ENCODE measurements around the gene SLC9B2. TPM values are rescaled to one million over a fixed set of nuclear protein-coding genes. Genes with fewer than 3 reads are reported as not detected.

Gene SLC9B2
- total RNA-seq, 1 experiment from 2014 or later: 20.6 TPM

DNA sequence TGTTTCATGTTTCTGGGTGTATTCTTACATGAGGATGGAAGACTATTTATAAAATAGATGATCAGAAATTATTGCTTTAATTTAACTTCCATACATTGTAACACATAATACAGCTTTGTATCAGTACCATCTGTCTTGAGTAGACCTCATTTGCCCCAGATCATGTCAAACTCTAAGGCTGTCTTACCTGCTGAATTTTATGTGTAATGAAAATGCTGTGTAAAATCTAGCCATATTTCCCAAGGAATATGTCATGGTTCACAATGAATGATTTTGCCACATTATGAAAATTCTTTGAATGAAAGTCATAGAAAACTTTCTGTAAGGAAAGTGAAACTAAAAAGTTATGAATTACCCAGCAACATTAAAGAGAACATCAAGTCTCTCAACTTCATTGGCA lies 15.7 kb upstream of the SLC9B2 start:
- Histone ChIP-seq H3K36me3 (peaks cover 33% of the 10 kb centered on the region), H3K4me1 (no peaks in the 10 kb centered on the region), H3K4me3 (no peak overlapping the region), H3K27me3 (no peaks in the 10 kb centered on the region), H3K27ac (no peak overlapping the region), H3K9me3 (replicated peaks) (no peaks in the 10 kb centered on the region)
- no peak for DNase-seq

DNA sequence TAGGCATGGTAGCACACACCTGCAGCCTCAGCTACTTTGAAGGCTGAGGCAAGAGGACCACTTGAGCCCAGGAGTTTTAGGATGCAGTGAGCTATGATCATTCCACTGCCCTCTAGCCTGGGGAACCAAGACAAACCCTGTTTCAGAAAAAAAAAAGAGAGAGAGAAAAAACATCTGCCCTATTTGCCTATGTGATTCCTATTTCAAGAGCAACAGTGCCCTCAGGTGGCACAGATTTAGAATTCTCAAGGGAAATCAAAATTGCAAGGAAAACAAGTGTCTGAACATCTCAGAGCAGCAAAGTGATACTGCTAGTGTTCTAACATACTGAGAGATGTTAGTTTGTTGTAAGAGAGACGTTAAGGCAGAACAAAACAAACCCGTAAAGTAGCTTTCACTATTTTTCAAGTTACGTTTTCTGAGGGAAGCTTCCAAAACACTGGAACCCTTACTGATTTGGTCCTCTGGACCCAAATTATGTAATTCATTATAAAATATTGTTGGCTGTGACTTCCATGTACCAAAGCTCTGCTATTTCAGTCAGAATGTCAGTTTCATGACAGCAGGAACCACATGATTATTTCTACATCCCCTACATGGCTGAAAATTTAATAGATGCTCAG lies 15.2 kb upstream of the SLC9B2 start:
- peak; percentile 22 to 65 for DNase-seq
- no peaks in the 10 kb centered on the region for H3K9me3 ChIP-seq (replicated peaks)
- no peaks in the 10 kb centered on the region for H3K27me3 ChIP-seq
- H3K27ac ChIP-seq: no peak overlapping the region
- no peak overlapping the region for H3K4me3 ChIP-seq
- H3K4me1 ChIP-seq: no peaks in the 10 kb centered on the region
- peaks cover 34% of the 10 kb centered on the region for H3K36me3 ChIP-seq

GRCh38 chr4:103089481-103089880 lies 12.9 kb upstream of the SLC9B2 start:
- Histone ChIP-seq H3K4me1 (no peaks in the 10 kb centered on the region), H3K27ac (no peak overlapping the region), H3K36me3 (peaks cover 46% of the 10 kb centered on the region), H3K27me3 (no peaks in the 10 kb centered on the region), H3K4me3 (no peak overlapping the region), H3K9me3 (replicated peaks) (no peaks in the 10 kb centered on the region)
- DNase-seq: no peak

DNA sequence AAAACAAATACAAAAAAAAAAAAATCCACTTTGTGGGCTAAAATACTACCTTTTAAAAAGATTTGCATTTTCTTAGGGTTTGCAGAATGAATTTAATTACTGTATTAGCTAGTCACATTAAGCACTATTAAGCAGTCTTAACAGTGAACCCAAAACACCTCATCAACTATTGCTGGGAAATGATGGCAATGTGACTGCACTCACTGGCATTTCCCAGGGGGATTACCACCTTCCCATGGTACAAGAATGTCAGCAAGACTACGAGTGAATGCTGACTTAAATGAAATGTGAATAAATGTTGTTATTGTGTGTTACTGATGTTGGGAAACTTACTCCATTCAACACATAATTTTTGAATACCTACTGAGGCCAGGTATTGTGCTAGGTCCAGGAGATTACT lies 10.0 kb upstream of the SLC9B2 start:
- peaks cover 43% of the 10 kb centered on the region for H3K36me3 ChIP-seq

DNA sequence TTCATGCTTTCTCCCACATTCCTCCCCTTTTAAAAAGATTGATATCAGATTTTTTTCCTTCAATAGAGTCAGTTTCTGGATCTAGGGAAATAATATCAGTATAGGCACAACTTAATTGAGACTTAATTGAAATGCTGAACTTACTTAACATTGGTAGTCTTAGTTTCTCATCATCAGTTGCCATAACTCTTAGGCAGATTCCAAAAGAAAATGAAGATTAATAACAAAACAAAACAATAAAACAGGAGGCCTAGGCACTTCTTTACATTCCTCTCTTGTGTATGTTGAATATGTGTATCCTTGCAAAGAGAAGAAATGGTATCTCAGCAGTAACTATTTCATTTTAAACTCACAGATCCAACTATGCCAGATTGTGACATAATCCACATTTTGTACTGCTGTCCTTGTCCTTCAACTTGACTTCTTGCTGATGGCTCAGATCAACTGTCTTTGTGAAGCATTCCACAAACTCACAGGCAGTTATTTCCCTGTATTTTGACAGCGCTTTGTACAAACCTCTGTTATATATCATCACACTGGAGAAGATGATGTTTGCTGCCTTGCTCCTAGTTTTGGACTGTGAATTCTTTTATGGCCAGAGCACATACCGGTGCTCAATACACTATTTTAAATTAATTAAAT lies 9.1 kb upstream of the SLC9B2 start:
- H3K27ac ChIP-seq: no peak overlapping the region
- H3K27me3 ChIP-seq: no peaks in the 10 kb centered on the region
- no peak for DNase-seq
- H3K4me3 ChIP-seq: no peak overlapping the region
- no peaks in the 10 kb centered on the region for H3K9me3 ChIP-seq (replicated peaks)
- H3K36me3 ChIP-seq: peaks cover 38% of the 10 kb centered on the region
- no peaks in the 10 kb centered on the region for H3K4me1 ChIP-seq

More for the DNA sequence above, 10.0 kb upstream of the SLC9B2 start:
- no peaks in the 10 kb centered on the region for H3K9me3 ChIP-seq (replicated peaks)
- H3K27ac ChIP-seq: no peak overlapping the region
- DNase-seq: no peak
- H3K4me3 ChIP-seq: no peak overlapping the region
- H3K4me1 ChIP-seq: no peaks in the 10 kb centered on the region
- no peaks in the 10 kb centered on the region for H3K27me3 ChIP-seq

- no peaks in the 10 kb centered on the region for H3K27me3 ChIP-seq
- DNase-seq: no peak
- no peak overlapping the region for H3K4me3 ChIP-seq
- H3K9me3 ChIP-seq (replicated peaks): no peaks in the 10 kb centered on the region
- no peak overlapping the region for H3K27ac ChIP-seq
- peaks cover 4% of the 10 kb centered on the region for H3K36me3 ChIP-seq
- H3K4me1 ChIP-seq: peaks cover 4% of the 10 kb centered on the region; the same call in 1 of the 2 replicates
Observed at GRCh38 chr4:103079621-103080020, 3.1 kb upstream of the SLC9B2 start.

GRCh38 chr4:103075894-103076746 lies 441 bp downstream of the SLC9B2 start:
- no peaks in the 10 kb centered on the region for H3K27me3 ChIP-seq
- H3K27ac ChIP-seq: peak overlapping the region; percentile 87
- no peaks in the 10 kb centered on the region for H3K9me3 ChIP-seq (replicated peaks)
- H3K4me1 ChIP-seq: peaks cover 4% of the 10 kb centered on the region; the same call in 1 of the 2 replicates
- H3K4me3 ChIP-seq: peak overlapping the region; percentile 96
- peaks cover 8% of the 10 kb centered on the region for H3K36me3 ChIP-seq
- DNase-seq: peak; percentile 71 to 75

DNA sequence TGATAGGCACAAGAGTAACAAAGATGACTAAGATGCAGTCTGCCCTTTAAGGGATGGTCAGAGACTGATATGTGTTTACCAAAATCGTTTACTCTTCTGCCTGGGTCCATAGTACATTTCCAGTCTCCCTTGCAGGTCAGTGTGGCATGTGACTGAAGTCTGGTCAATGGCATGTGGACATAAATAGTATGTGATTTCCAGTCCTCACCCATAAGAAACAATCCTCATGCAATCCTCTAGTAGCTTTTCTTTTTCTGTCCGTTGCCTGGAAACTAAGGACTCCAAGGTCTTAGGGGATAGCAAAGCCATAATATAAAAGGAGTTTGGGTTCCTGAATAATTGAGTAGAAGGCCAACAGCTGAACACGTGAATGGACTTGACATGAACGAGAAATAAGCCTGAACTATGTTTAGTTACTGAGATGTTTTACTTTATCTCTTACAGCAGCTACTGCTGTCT lies 1.1 kb downstream of the SLC9B2 start:
- Histone ChIP-seq H3K9me3 (replicated peaks) (no peaks in the 10 kb centered on the region), H3K4me3 (peak overlapping the region; percentile 96), H3K36me3 (peaks cover 4% of the 10 kb centered on the region; the same call in 1 of the 2 replicates), H3K27me3 (no peaks in the 10 kb centered on the region), H3K4me1 (peaks cover 4% of the 10 kb centered on the region; the same call in 1 of the 2 replicates), H3K27ac (peak overlapping the region; percentile 87; the same call in 1 of the 2 replicates)
- peak in 1 of 2 experiments; percentile 20 for DNase-seq

DNA sequence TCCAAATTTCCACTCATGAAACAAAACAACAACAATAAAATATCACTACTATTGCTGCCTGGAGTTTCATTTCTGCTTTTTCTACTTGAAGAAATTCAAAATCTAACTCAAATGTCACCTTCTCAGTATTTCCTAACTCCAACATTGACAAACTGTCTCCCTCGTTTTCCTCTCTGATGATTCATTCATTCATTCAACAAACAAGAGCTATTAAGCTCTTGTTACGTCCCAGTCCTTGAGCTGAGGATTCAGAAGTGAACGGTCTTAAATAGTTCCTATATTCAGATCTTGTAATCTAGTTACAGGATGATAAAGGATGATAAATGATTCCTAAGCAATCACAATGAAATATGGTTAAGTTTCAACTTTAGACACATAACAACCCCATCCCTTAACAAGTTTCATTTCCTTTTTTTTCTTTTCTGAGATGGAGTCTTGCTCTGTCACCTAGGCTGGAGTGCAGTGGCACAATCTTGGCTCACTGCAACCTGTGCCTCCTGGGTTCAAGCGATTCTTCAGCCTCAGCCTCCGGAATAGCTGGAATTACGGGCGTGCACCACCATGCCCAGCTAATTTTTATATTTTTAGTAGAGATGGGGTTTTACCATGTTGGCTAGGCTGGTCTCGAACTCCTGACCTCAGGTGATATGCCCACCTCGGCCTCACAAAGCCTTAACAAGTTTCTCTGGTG lies 1.7 kb downstream of the SLC9B2 start:
- Histone ChIP-seq H3K9me3 (replicated peaks) (no peaks in the 10 kb centered on the region), H3K27me3 (no peaks in the 10 kb centered on the region), H3K4me3 (peak overlapping the region; percentile 96; the same call in 1 of the 2 replicates), H3K4me1 (peaks cover 4% of the 10 kb centered on the region; the same call in 1 of the 2 replicates), H3K27ac (no peak overlapping the region), H3K36me3 (peaks cover 4% of the 10 kb centered on the region; the same call in 1 of the 2 replicates)
- no peak for DNase-seq

DNA sequence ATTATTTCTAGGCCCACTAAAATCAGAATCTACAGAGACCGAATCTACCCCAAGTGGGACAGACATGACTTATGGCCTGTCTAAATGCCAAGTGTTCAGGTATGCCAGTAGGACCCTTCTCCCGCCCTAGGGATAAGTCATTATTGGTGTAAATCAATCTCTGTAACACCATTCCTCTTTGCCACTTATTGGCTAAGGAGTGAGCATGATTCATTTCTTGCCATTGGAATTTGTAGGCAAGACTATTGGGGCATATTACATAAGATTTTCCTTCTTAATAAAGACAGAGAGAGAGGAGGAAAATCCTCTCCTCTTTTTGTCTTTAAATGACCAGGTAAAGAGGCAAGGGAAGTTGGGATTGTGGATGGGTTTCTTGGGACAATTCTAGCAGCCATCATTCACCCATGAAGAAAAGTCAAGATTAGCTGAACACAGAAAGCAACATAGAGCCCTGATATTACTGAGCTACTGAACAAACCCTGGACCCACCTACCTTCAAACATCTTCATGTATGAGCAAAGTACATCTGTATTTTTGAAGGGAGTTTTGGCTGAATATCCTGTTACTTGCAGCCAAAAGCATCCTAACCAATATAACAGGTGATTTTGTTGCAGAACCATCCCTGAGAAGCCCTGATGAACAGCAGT lies 2.6 kb downstream of the SLC9B2 start:
- H3K4me1 ChIP-seq: peaks cover 4% of the 10 kb centered on the region; the same call in 1 of the 2 replicates
- no peak overlapping the region for H3K4me3 ChIP-seq
- peaks cover 4% of the 10 kb centered on the region; the same call in 1 of the 2 replicates for H3K36me3 ChIP-seq
- no peak overlapping the region for H3K27ac ChIP-seq
- no peak for DNase-seq
- H3K9me3 ChIP-seq (replicated peaks): no peaks in the 10 kb centered on the region
- H3K27me3 ChIP-seq: no peaks in the 10 kb centered on the region

- no peaks in the 10 kb centered on the region for H3K4me1 ChIP-seq
- 0 out of 2 replicates have a peak, but pooled peaks cover 2% of the 10 kb centered on the region for H3K36me3 ChIP-seq
- no peak overlapping the region for H3K4me3 ChIP-seq
- no peaks in the 10 kb centered on the region; the same call in 1 of the 2 replicates for H3K9me3 ChIP-seq (replicated peaks)
- H3K27me3 ChIP-seq: no peaks in the 10 kb centered on the region
- DNase-seq: no peak
- no peak overlapping the region for H3K27ac ChIP-seq
Observed at GRCh38 chr4:103067841-103068547, 8.6 kb downstream of the SLC9B2 start.

DNA sequence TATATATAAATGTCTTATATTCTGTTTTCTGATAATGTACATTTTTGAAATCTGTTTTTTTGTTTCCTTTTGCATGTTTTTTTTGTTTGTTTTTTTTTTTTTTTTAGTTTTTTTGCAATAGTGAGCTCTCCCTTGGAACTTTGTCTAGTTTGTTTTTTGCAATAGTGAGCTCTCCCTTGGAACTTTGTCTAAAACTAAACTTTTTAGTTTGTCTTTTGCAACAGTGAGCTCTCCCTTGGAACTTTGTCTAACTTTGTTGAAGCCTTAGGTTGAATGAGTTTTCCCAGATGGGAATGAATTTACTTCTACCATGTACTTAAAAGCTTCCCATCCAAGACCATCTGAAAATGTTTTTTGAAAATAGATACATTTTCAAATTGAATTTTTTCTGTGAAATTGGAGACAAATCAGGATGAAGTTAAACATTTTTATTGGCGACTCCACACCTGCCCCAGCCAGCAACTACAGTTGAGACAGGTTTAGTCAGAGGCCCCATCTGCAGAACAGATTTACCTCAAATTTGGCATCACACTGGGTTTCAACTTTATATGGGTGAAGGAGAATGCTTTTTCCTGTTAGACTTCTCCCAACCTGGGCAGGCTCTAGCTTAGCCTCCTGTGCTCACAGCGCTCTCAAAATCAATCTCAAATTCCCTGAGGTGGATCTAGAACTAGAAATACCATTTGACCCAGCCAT lies 16.0 kb downstream of the SLC9B2 start:
- H3K36me3 ChIP-seq: peaks cover 8% of the 10 kb centered on the region; the same call in 1 of the 2 replicates
- peaks cover 2% of the 10 kb centered on the region; the same call in 1 of the 2 replicates for H3K9me3 ChIP-seq (replicated peaks)

DNA sequence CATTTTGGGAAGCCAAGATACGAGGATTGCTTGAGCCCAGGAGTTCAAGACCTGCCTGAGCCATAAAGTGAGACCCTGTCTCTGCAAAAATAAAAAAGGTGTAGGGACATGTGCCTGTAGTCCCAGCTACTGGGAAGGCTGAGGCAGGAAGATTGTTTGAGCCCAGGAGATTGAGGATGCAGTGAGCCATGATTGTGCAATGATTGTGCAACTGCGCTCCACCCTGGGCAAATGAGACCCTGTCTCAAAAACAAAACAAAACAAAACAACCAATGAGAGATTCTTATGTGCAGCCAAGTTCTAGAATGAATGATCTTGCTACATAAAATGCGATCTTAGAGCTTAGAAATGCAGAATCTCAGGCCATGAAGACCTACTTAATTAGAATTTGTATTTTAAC lies 22.5 kb downstream of the SLC9B2 start:
- H3K27ac ChIP-seq: no peak overlapping the region
- H3K4me1 ChIP-seq: no peaks in the 10 kb centered on the region
- no peaks in the 10 kb centered on the region for H3K36me3 ChIP-seq
- no peak for DNase-seq
- 0 out of 2 replicates have a peak, but pooled peaks cover 2% of the 10 kb centered on the region for H3K9me3 ChIP-seq (replicated peaks)
- H3K27me3 ChIP-seq: no peaks in the 10 kb centered on the region
- H3K4me3 ChIP-seq: no peak overlapping the region

More for the DNA sequence above, 16.0 kb downstream of the SLC9B2 start:
- no peaks in the 10 kb centered on the region for H3K27me3 ChIP-seq
- H3K4me1 ChIP-seq: no peaks in the 10 kb centered on the region
- DNase-seq: no peak
- H3K4me3 ChIP-seq: no peak overlapping the region
- H3K27ac ChIP-seq: no peak overlapping the region

Measured in SJCRH30 (cell line).